Heart right ventricle (tissue), 16 donors: ENCODE results near the gene METTL1. TPM values are rescaled to one million over a fixed set of nuclear protein-coding genes. Genes with fewer than 3 reads are reported as not detected.

Experiments used
- ATAC-seq, 8 donors: fragments of 200-7000 bp; cut with Tn5 transposase; one replicate each; pipeline ENCODE4 v1.9.1; 2020; ENCODE audit warnings: mild to moderate bottlenecking in 8 of 8, moderate library complexity in 8 of 8, moderate number of reproducible peaks in 1 of 8
- DNase-seq, 2 donors: peaks; one replicate each; pipeline ENCODE4 v3.0.0-alpha.2; 2020
- H3K27ac ChIP-seq, 10 donors: fragments of 200-600 bp; sonication (generic) in 2 of 10; one replicate each; pipeline versions ENCODE4 v1.5.0 to v1.8.0; 2020 to 2022; ENCODE audit warnings: mild to moderate bottlenecking in 3 of 10
- H3K27me3 ChIP-seq, 7 donors: fragments of 200-600 bp; one replicate each; pipeline ENCODE4 v1.8.0; 2021 to 2022; ENCODE audit warnings: mild to moderate bottlenecking in 2 of 7
- H3K36me3 ChIP-seq, 9 donors: fragments of 200-600 bp; sonication (generic) in 1 of 9; one replicate each; pipeline versions ENCODE4 v1.5.0 to v1.8.0; 2020 to 2022; ENCODE audit warnings: mild to moderate bottlenecking in 2 of 9
- H3K4me1 ChIP-seq, 9 donors: fragments of 200-600 bp; sonication (generic) in 1 of 9; one replicate each; pipeline versions ENCODE4 v1.5.0 to v1.8.0; 2020 to 2022; ENCODE audit warnings: mild to moderate bottlenecking in 4 of 9
- H3K4me3 ChIP-seq, 10 donors: fragments of 200-600 bp; sonication (generic) in 2 of 10; one replicate each; pipeline versions ENCODE4 v1.5.0 to v1.8.0; 2020 to 2022; ENCODE audit warnings: mild to moderate bottlenecking in 7 of 10, moderate library complexity in 2 of 10
- H3K9me3 ChIP-seq, 11 donors: fragments of 200-600 bp in 10 of 11; sonication (generic) in 2 of 11; one replicate each; pipeline versions ENCODE4 v1.5.0 to v1.8.0; 2013 to 2022; ENCODE audit warnings: mild to moderate bottlenecking in 2 of 11, control low read depth in 1 of 11, moderate library complexity in 1 of 11
- WGBS, 2 donors: extraction: QIAGEN DNeasy Blood & Tissue Kit; methylation state at CpG; one replicate each; pipeline ENCODE4 v1.1.7; 2013; ENCODE audit warnings: inconsistent platforms in 1 of 2; 5-methylcytosine and 5-hydroxymethylcytosine counted together
- intact Hi-C, 10 donors: fragments of 100-400 bp; cut with DNase I; formaldehyde crosslinking; loops; one replicate each; pipeline versions ENCODE4 v1.11.1 to v1.14.2; 2022
- polyA plus RNA-seq, 2 donors: library from polyadenylated mRNA; stranded (reverse); fragments of 200-250 nt; gene quantifications; one replicate each; pipeline ENCODE4 v1.2.3, GENCODE V29; 2013
- total RNA-seq, 10 donors: library from RNA; stranded (reverse); fragmentation: NEBNext Ultra II Directional in 3 of 10; extraction: Animal tissue kit (Norgen Biotek cat#: 25700) in 3 of 10; gene quantifications; one replicate each; pipeline versions ENCODE4 v1.2.1 to v1.2.4, GENCODE V29; 2021 to 2023
- TF ChIP-seq, protein P1 (sequence below), 9 donors: fragments of 200-600 bp; sonication (generic) in 2 of 9; IDR thresholded peaks; one replicate each; pipeline versions ENCODE4 v1.5.0 to v1.8.0; 2021 to 2022; ENCODE audit warnings: antibody characterized with exemption in 9 of 9, mild to moderate bottlenecking in 5 of 9, moderate library complexity in 1 of 9
- donor health status: Arrhythmogenic right ventricular cardiomyopathy.
- donor health status: ischemic (EF 13 %, LVEDD 7.1; RV severe dilation, severe dysfunction).
- donor health status: healthy with polysubstance abuse.
- donor health status: DM: no; HTN: yes; CAD: no.
- donor health status: DM: no; HTN: no; CAD: no.
- donor health status: ischemic (EF 25% LVEDD 6.9; RV normal size, moderate dysfunction).
- donor health status: ischemic (EF 25% LVEDD 5.7; RV mildly dilated, moderate dysfunction).
- donor health status: healthy.
- donor health status: DM: yes; HTN: yes; CAD: no.
- donor health status: Ischemic cardiomyopathy.
- donor health status: ischemic (EF 35%, LVEDD 5.7; RV mildly dilated, moderate dysfunction).
- donor health status: nonischemic (EF 11% LVEDD 7.7; RV severe dilation, severe dysfunction).
- donor health status: DM: yes; HTN: yes; CAD: no.
- donor health status: PGD.
- donor health status: ischemic (EF 29% LVEDD 5.4; RV normal size, mild dysfunction).
- donor health status: nonischemic (EF 23%, LVEDD 6.1; RV moderate dilation, normal function).

METTL1 gene
- total and polyA plus RNA-seq, 12 donors: 5.6 to 29.4 (median 8.3) TPM

GRCh38 chr12:57735198-57735855 is 36.6 kb downstream of the METTL1 start:
- ATAC-seq: no peak
- TF ChIP-seq, protein P1, sequence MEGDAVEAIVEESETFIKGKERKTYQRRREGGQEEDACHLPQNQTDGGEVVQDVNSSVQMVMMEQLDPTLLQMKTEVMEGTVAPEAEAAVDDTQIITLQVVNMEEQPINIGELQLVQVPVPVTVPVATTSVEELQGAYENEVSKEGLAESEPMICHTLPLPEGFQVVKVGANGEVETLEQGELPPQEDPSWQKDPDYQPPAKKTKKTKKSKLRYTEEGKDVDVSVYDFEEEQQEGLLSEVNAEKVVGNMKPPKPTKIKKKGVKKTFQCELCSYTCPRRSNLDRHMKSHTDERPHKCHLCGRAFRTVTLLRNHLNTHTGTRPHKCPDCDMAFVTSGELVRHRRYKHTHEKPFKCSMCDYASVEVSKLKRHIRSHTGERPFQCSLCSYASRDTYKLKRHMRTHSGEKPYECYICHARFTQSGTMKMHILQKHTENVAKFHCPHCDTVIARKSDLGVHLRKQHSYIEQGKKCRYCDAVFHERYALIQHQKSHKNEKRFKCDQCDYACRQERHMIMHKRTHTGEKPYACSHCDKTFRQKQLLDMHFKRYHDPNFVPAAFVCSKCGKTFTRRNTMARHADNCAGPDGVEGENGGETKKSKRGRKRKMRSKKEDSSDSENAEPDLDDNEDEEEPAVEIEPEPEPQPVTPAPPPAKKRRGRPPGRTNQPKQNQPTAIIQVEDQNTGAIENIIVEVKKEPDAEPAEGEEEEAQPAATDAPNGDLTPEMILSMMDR (IDR thresholded peaks at IDR 0.05): no peak
- H3K27ac ChIP-seq: peak overlapping the region in 3 of 10 donors; percentile 47 to 77 (median 55)
- peaks cover 19 to 51% (median 34%) of the 10 kb centered on the region in 9 donors for H3K4me1 ChIP-seq
- H3K36me3 ChIP-seq: peaks cover 0 to 57% (median 0%) of the 10 kb centered on the region in 9 donors
- H3K9me3 ChIP-seq: no peaks in the 10 kb centered on the region
- peak overlapping the region; percentile 7 to 56 (median 50) for H3K4me3 ChIP-seq
- no peak for DNase-seq
- H3K27me3 ChIP-seq: peaks cover 13 to 93% (median 71%) of the 10 kb centered on the region in 7 donors
- WGBS, 2 donors: 22 to 26% methylated on average over 8 of the region's 8 CpGs
- intact Hi-C loops: no loop called here

DNA sequence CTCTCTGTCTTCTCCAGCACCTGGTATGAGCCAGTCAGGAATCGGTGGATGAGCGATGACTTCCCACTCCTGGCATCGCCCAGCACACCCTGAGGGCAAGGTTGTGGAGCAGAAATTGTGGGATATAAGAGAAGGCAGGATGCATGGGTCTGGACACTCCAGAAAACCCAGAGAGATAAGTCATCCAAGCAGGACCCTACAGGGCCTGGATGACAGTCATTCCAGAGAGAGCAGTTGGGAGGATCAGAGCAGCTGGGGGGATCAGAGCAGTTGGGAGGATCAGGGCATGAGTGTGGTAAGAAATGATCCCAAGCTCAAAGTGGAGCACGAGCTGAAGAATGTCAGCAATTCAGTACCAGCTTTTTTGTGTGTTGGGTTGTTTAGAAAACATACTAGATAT is 37.3 kb downstream of the METTL1 start:
- H3K27ac ChIP-seq: peak overlapping the region in 1 of 10 donors; percentile 7
- no peak for DNase-seq

GRCh38 chr12:57733928-57734327 is 38.0 kb downstream of the METTL1 start:
- 76% methylated on average over 6 of the region's 6 CpGs for WGBS, 2 donors
- TF ChIP-seq, protein P1 (IDR thresholded peaks at IDR 0.05): no peak
- peaks cover 13 to 83% (median 57%) of the 10 kb centered on the region in 7 donors for H3K27me3 ChIP-seq
- peak overlapping the region in 1 of 10 donors; percentile 1 for H3K4me3 ChIP-seq
- no peak for ATAC-seq
- H3K9me3 ChIP-seq: no peaks in the 10 kb centered on the region
- peaks cover 0 to 70% (median 0%) of the 10 kb centered on the region in 9 donors for H3K36me3 ChIP-seq
- intact Hi-C loops: no loop called here
- H3K27ac ChIP-seq: no peak overlapping the region
- peaks cover 19 to 38% (median 32%) of the 10 kb centered on the region in 9 donors for H3K4me1 ChIP-seq
- DNase-seq: no peak

More for the DNA sequence above, 37.3 kb downstream of the METTL1 start:
- peak overlapping the region in 2 of 10 donors; percentile 17 to 53 for H3K4me3 ChIP-seq
- H3K4me1 ChIP-seq: peaks cover 19 to 45% (median 34%) of the 10 kb centered on the region in 9 donors
- 78% methylated on average over 4 of the region's 4 CpGs for WGBS, 2 donors
- TF ChIP-seq, protein P1 (IDR thresholded peaks at IDR 0.05): no peak
- H3K27me3 ChIP-seq: peaks cover 13 to 90% (median 64%) of the 10 kb centered on the region in 7 donors
- intact Hi-C loops: no loop called here
- peaks cover 0 to 64% (median 0%) of the 10 kb centered on the region in 9 donors for H3K36me3 ChIP-seq
- no peak for ATAC-seq
- H3K9me3 ChIP-seq: no peaks in the 10 kb centered on the region

- no peak overlapping the region for H3K27ac ChIP-seq
- TF ChIP-seq, protein P1 (IDR thresholded peaks at IDR 0.05): no peak
- ATAC-seq (no peak), DNase-seq (no peak)
- peaks cover 12 to 73% (median 48%) of the 10 kb centered on the region in 7 donors for H3K27me3 ChIP-seq
- peaks cover 17 to 29% (median 26%) of the 10 kb centered on the region in 9 donors for H3K4me1 ChIP-seq
- peaks cover 0 to 75% (median 0%) of the 10 kb centered on the region in 9 donors for H3K36me3 ChIP-seq
- no peaks in the 10 kb centered on the region for H3K9me3 ChIP-seq
- WGBS, 2 donors: 76 to 78% methylated on average over 11 of the region's 11 CpGs
- intact Hi-C loops: no loop called here
- H3K4me3 ChIP-seq: no peak overlapping the region
Measured at GRCh38 chr12:57732726-57733593, 38.9 kb downstream of the METTL1 start.
